DMS 273 (cell line): ENCODE measurements around the gene TREM1.

ENCODE experiments used
- DNase-seq: peaks from one replicate; lab custom pipeline; 2025; ENCODE audit not compliant: unreplicated experiment; lab: John Stamatoyannopoulos, UW

TREM1 gene

GRCh38 chr6:41286544-41287346 lies at the start of gene TREM1:
TSS of gene TREM1 (minus strand) at chr6:41286682. CDS start at chr6:41286655, 27 bp downstream.
- no peak for DNase-seq

DNA sequence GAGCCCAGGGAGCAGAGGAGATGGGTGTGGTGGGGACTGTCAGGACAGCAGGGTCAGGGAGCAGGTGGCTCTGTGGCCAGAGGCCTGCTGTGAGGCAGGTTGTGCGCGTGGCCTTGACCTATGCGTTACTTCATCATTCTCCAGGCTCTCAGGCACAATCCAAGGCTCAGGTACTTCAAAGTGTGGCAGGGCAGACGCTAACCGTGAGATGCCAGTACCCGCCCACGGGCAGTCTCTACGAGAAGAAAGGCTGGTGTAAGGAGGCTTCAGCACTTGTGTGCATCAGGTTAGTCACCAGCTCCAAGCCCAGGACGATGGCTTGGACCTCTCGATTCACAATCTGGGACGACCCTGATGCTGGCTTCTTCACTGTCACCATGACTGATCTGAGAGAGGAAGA lies 49.5 kb upstream of the TREM1 start:
- no peak for DNase-seq

GRCh38 chr6:41335296-41335695 lies 48.8 kb upstream of the TREM1 start, which contains the start of gene NCR2:
TSS of gene NCR2 (plus strand) at chr6:41335608. CDS start at chr6:41335877, 269 bp downstream.
- DNase-seq: no peak

DNA sequence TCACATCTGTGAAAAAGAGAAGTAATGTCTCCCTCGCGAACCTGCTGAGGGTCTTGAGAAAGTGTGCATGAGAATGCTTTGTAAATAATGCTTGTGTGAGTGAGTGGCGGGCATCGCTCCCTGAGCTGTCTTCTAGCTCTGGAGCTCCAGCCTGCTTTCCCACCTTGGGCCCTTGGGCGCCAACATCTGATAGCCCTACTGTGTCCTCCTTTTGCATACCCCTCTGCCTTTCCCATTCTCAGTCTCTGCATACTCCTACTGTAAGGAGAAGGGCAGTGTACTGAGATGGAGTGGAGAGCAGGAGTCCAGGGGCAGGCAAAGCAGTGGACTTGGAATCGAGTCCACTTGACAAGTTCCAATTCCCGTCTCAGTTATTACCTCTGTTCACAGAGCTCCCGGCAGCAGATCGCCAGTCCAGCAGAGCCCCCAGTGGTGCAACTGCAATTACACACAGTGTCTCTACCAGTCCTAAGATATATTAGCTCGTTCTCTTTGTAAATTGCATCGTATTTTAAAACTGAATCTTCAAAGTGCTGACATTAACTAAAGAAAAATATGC lies 48.1 kb upstream of the TREM1 start:
- DNase-seq: no peak

DNA sequence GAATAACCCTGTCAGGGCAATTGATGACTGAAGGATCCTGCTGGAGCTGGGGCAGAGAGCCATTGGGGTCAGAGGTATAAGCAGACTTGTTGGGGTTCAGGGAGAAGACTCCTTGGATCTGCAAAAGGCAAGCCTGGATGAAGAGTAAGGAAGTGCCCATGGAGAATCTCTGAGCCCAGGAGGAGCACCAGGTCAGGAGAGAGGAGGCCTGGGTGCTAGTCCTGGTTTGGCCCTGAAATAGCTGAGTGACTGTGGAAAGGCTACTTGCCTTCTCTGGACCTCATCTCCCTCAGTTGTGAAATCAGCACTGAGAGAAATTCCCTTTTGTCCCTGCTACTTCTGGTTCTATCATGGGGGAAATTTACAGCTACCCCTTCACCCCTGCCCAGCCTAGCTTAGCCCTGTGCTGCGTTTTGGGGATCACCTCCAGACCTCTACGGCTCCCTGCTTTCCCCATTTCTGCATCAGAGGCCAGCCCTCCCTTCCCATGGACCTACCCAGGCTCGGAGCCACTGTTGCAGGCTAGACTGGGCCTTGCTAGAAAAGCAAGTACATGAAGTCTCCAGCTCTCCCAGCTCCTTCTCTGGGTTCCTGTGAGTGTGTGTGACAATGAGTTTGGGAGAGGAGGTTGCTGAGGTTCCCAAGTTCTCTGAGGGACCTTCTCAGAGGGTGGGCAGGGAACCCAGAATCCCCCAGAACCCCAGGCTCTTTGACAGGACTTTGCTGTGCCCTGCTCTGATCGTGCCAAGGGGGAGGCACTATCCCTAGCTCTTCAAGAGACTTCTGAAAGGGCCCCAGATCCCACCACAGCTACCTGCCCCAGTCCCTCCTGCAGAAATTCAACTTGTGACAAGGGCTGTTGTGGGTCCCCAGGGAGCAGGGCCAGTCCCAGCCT lies 46.6 kb upstream of the TREM1 start:
- no peak for DNase-seq

DNA sequence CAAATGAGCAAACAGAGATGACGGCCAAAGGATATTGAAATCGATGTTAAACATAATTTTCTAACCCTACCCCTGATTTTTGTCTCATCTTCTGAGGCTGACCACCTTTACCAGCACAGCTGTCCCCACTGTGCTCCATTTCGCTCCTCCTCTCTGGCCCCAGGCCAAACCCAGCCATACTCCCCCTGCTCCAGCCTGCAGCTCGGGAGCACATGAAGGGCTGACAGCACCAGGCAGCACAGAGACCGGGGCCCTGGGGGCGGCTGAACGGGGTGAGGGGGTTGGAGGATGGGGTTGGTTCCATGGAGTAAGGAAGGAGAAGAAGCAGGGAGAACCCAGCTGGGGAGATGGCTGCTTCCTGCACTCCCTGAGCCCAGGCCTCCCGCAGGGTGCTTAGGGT lies 45.8 kb upstream of the TREM1 start:
- no peak for DNase-seq

GRCh38 chr6:41331401-41332150 lies 45.1 kb upstream of the TREM1 start:
- no peak for DNase-seq

DNA sequence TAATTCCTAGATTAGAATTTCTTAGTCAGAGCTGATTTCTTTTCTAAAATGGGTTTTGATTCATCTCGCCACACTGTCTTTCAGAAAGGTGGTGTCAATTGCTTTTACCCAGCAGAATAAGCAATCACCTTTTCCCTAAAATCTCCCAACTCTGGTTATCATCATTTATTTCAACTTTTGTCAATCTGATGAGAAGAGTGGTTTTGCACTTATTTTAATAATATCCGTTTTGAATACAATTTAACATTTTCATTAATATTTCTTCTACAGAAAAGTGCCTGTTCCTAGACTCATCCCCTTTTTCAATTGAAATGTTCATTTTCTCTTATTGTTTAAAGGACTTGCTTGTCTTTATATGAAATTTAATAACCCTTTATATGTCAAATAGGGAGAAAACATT lies 40.7 kb upstream of the TREM1 start:
- no peak for DNase-seq

DNA sequence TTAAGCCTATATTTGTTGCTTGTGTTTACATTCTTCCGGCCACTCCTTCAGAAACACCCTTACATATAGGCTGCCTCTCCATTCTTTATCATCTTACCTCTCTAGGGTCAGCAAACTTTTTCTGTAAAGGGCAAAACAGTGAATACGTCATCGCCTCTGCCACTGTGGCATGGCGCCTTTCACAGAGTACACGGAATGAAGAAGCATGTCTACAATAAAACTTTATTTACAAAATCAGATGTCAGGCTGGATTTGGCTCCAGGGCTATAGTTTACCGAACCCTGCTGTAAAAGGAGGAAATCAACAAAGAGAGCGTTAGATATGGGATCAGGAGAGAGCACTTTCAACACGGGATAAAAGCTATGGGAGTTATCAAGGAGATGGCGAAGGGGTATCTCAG lies 39.6 kb upstream of the TREM1 start:
- DNase-seq: no peak

GRCh38 chr6:41325446-41326066 lies 39.1 kb upstream of the TREM1 start:
- DNase-seq: no peak

DNA sequence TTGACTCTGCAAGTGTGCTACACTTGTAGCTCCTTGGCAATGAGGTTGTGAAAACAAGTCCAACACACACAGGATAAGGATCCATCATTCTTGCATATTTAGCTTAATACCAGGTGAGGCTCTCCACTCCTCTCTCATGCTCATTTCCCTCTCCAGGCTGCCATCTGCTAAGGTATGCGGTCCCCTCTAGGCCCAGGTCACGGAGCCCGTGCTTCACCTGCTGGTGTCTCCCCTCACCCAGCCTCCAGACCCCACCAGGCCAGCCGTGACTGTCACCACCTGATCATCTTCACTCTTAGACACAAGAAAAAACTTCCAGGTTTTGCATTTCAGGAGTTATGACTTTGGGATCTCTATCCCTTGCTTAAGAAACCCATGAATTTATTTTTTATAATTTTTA lies 34.7 kb upstream of the TREM1 start:
- DNase-seq: no peak

GRCh38 chr6:41318654-41319565 lies 32.4 kb upstream of the TREM1 start:
- peak; percentile 93 for DNase-seq

DNA sequence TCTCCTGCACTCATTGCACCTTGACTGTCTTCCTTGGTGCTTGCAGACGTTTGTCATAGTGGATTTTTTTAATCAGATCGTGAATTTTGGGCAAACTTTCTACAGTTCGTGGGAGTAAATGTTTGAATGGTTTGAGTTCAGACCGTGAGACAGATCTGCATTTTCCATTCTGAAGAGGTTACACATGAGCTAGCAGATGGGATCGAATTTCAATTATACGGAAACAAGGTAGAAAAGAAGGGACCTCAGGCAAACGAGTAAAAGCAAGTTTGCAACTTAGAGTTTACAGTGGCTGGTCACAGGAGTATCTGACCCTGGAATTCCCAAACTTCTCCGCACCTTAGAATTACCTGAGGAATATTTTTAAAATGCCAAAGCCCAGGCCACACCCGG lies 31.8 kb upstream of the TREM1 start:
- DNase-seq: peak; percentile 26

DNA sequence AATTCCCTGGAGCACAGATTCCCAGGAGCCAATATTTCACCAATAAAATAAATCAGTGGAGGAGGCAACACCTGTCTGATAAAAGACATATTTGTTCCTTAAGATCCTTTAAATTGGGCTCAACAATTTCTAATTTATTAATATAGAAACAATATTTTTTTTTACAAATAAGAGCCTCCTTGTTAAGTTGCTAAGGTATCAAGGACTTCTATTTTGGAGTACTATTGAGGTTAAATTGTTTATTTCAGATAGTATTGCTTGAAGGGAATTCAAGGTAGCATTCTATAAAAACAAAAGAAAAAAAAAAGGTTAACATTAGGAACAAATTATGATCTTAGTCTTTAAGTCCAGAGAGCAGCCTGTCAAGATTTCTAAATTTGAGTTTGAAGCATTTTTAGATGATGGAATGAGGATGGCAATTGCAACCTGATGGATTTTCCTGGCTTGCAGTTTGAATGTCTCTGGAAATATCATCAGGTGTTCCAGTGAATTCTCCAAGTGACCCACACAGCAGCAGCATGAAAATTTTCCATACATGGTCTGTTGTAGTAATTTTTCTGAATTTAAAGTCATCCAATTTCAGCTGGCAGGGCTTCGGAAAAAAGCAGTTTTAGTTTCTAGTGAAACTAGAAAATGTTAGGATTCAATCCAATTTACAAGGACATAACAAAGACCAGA lies 29.6 kb upstream of the TREM1 start:
- DNase-seq: no peak

DNA sequence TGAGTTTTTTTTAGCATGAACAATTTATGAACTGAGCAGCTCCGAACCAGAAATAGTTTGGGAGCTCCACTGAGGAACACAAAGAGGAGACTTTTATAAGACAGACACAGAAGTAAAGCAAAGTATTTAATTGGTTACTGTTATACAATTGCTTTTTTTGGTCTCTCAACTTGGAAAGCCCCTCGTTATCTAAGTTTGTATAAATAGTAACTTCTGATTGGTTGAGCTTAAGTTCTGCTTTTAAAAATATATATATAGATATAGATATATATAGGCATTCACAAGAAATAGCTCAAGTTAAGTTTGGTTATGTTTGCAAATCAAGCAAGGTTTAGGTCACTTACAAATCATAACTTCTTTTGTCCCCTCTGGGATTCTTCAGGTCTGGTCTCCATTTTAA lies 28.7 kb upstream of the TREM1 start:
- no peak for DNase-seq

GRCh38 chr6:41306187-41306854 lies 19.8 kb upstream of the TREM1 start:
- DNase-seq: peak; percentile 77

DNA sequence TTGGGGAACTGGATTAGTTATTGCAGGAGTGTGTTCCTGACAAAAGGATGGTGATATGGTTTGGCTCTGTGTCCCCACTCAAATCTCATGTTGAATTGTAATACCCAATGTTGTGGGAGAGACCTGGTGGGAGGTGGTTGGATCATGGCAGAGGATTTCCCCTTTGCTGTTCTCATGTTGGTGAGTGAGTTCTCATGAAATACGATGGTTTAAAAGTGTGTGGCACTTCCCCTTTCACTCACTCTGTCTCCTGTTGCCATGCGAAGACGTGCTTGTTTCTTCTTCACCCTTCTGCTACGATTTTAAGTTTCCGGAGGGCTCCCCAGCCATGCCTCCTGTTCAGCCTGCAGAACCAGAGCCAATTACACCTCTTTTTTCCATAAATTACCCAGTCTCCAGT lies 16.2 kb upstream of the TREM1 start:
- no peak for DNase-seq

DNA sequence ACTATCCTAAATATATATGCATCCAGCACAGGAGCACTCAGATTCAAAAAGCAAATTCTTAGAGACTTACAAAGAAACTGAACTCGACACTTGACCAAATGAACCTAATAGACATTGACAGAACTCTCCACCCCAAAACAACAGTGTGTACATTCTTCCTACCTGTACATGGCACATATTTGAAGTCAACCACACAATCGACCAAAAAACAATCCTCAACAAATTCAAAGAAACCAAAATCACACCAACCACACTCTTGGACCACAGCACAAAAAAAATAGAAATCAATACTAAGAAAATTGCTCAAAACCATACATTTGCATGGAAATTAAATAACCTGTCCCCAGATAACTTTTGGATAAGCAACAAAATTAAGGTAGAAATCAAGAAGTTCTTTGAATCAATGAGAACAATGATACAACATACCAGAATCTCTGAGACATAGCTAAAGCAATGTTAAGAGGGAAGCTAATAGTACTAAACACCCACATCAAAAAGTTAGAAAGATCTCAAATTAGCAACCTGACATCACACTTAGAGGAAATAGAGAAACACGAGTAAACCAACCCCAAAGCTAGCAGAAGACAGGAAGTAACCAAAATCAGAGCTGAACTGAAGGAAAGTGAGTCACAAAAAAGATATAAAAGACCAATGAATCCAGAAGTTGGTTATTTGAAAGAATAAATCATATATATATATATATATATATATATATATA lies 12.5 kb upstream of the TREM1 start:
- DNase-seq: no peak
